ACC112 (cell line): Measurements from ENCODE around the gene TTLL6.
A peak's percentile ranks its signal among the peaks of the same experiment; 100 is the strongest.

Source experiments
- H2AFZ ChIP-seq: fragments of 200-600 bp; sonication (generic); one replicate; pipeline ENCODE4 v1.6.0; 2017; ENCODE audit warnings: antibody characterized with exemption, low read length; ENCODE audit not compliant: unreplicated experiment
- H3K27ac ChIP-seq: fragments of 200-600 bp; sonication (generic); 2 replicates; pipeline ENCODE4 v1.5.1; 2014; ENCODE audit warnings: low read depth, mild to moderate bottlenecking, antibody characterized with exemption, low read length, moderate library complexity
- H3K27me3 ChIP-seq: fragments of 200-600 bp; sonication (generic); 2 replicates; pipeline ENCODE4 v1.6.1; 2014; ENCODE audit warnings: mild to moderate bottlenecking, antibody characterized with exemption, low read length, moderate library complexity, mixed read lengths; ENCODE audit not compliant: insufficient read depth
- H3K36me3 ChIP-seq: fragments of 200-600 bp; sonication (generic); 2 replicates; pipeline ENCODE4 v1.6.1; 2016; ENCODE audit warnings: mild to moderate bottlenecking, antibody characterized with exemption, low read length, moderate library complexity, mixed read lengths; ENCODE audit not compliant: insufficient read depth
- H3K4me1 ChIP-seq: fragments of 200-600 bp; sonication (generic); one replicate; pipeline ENCODE4 v1.6.1; 2016; ENCODE audit warnings: low read length, mixed read lengths; ENCODE audit not compliant: insufficient read depth, unreplicated experiment, control insufficient read depth
- H3K4me3 ChIP-seq: fragments of 200-600 bp; sonication (generic); 2 replicates; pipeline ENCODE4 v1.5.1; 2014; ENCODE audit warnings: mild to moderate bottlenecking, low read depth, low read length
- H3K79me2 ChIP-seq: fragments of 200-600 bp; sonication (generic); one replicate; pipeline ENCODE4 v1.6.0; 2016; ENCODE audit warnings: low read length; ENCODE audit not compliant: control insufficient read depth, unreplicated experiment, insufficient read depth

The TTLL6 gene

GRCh38 chr17:48816774-48817590 is at the start of gene TTLL6:
Gene TTLL6 (minus strand): TSS chr17:48817229. CDS start chr17:48817072, 157 bp downstream.
- Histone ChIP-seq H2AFZ (peak within 1 kb of the TSS; percentile 75), H3K4me3 (peak within 1 kb of the TSS; percentile 73), H3K27ac (no peak within 1 kb of the TSS)

GRCh38 chr17:48860456-48860855 is 43.4 kb upstream of the TTLL6 start:
- H3K36me3 ChIP-seq = peaks cover 38% of the 10 kb centered on the region
- H3K27me3 ChIP-seq = no peaks in the 10 kb centered on the region
- H2AFZ ChIP-seq = no peak overlapping the region
- H3K4me3 ChIP-seq = no peak overlapping the region
- H3K4me1 ChIP-seq = no peaks in the 10 kb centered on the region
- no peaks in the 10 kb centered on the region for H3K79me2 ChIP-seq
- no peak overlapping the region for H3K27ac ChIP-seq

More at GRCh38 chr17:48816774-48817590, at the start of gene TTLL6:
- no peaks in the 10 kb centered on the region for H3K4me1 ChIP-seq
- peaks cover 21% of the 10 kb centered on the region for H3K27me3 ChIP-seq
- H3K36me3 ChIP-seq = no peaks in the 10 kb centered on the region
- H3K79me2 ChIP-seq = no peaks in the 10 kb centered on the region

DNA sequence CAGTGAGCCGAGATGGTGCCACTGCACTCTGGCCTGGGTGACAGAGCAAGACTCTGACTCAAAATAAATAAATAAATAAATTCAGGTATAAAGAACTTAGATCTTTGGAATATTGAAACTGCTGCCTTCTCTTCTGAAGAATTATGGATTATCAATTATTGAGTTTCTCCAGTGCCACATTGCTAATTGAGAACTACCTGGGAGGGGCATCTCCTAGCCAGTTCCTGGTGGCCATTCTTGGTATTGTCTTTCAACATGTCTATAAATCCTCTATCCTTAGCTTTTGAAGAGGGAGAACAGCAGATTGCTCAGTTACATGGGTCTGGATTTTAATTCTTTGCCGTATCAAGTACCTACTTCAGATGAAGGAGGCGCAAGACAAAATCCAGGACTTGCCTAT is 43.0 kb upstream of the TTLL6 start:
- no peaks in the 10 kb centered on the region for H3K4me1 ChIP-seq
- no peak overlapping the region for H3K27ac ChIP-seq
- no peaks in the 10 kb centered on the region for H3K79me2 ChIP-seq
- no peak overlapping the region for H3K4me3 ChIP-seq
- no peak overlapping the region for H2AFZ ChIP-seq
- H3K27me3 ChIP-seq = no peaks in the 10 kb centered on the region
- peaks cover 38% of the 10 kb centered on the region for H3K36me3 ChIP-seq

DNA sequence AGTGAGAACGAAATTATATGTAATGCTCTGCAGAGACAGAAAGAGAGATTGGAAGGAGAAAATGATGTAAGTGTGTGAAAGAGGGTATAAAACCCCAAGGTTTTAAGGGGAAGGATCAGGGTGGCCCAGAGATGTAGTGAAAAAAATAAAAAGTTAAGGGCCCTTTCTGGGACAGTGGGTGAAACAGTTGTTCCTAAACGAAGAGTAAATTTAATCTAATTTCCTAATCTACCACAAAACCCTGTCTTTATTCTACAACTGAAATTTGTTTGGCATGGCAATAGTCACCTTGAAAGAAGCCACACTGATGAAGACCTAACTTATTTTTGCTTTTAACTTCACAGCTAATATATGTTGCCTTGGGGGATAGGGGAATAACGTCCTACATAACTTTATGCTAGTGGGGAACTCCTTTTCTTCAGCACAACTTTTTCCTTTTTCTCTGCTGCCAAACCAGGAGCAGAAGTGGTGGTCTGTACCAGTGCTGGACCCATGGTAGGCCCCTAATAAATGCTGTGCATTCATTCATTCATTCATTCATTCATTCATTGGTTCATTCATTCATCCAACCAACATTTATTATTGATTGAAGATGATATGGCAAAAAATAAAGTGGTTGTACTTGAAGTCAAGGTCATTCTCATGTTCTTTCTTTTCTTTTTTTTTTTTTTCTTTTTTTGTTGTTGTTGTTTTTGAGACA is 39.2 kb upstream of the TTLL6 start:
- Histone ChIP-seq H2AFZ (no peak overlapping the region), H3K4me3 (no peak overlapping the region), H3K79me2 (no peaks in the 10 kb centered on the region), H3K36me3 (peaks cover 31% of the 10 kb centered on the region), H3K4me1 (no peaks in the 10 kb centered on the region), H3K27ac (no peak overlapping the region), H3K27me3 (no peaks in the 10 kb centered on the region)

DNA sequence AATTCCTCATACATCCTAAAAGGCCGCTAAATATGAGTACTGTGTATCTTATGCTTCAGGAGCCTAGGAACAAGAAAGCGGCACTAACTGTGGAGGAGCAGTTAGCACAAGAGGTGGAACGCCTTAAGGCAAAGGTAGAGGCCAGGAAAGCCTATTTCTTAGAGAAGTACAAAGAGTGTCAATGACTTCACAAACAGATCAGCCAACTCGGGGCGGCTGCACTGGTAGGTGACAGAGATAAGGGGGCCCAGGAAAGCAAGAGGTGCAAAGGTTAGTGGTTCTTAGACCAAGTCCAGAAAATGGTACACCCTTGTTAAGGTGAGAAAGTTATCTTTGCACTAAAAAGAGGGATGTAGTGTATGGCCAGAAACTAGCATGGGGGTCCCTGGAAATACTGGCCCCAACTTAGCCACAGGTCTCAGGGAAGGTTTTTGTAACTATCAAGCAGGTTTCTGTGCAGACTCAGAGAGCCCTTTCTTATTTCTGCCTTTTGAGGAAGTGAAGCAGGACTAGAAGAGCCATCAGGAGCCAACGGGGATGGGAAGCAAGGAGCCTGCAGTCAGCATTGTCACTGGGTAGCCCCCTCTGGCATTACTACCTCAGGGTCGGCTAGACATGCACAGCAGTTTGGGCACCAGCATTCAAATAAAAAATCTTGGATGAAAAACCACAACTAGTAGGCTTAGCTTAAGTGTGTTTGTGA is 37.9 kb upstream of the TTLL6 start:
- peaks cover 25% of the 10 kb centered on the region for H3K36me3 ChIP-seq
- no peak overlapping the region for H2AFZ ChIP-seq

DNA sequence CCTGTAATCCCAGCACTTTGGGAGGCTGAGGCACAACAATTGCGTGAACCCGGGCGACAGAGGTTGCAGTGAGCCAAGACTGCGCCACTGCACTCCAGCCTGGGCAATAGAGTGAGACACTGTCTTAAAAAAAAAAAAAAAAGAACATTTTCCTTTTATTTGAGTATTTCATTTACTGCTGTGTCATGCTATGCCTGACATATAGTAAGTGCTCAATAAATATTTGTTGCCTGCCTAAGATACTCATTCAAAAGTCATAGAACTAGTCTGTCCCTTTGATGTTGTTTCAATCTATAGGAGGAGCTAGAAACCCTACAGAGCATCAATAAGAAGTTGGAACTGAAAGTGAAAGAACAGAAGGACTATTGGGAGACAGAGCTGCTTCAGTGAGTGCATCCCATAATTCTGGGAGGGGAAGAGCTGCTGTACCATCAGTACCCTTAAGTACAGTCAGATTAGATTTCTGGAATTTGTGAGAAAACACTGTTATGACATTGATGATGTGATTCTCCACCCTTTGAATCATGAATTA is 33.8 kb upstream of the TTLL6 start:
- H3K4me3 ChIP-seq = no peak overlapping the region
- no peaks in the 10 kb centered on the region for H3K27me3 ChIP-seq
- no peak overlapping the region for H3K27ac ChIP-seq
- no peaks in the 10 kb centered on the region for H3K79me2 ChIP-seq
- H3K36me3 ChIP-seq = peaks cover 33% of the 10 kb centered on the region
- no peak overlapping the region for H2AFZ ChIP-seq
- no peaks in the 10 kb centered on the region for H3K4me1 ChIP-seq

More for the DNA sequence above, 37.9 kb upstream of the TTLL6 start:
- Histone ChIP-seq H3K27ac (no peak overlapping the region), H3K79me2 (no peaks in the 10 kb centered on the region), H3K4me3 (no peak overlapping the region), H3K4me1 (no peaks in the 10 kb centered on the region), H3K27me3 (no peaks in the 10 kb centered on the region)

DNA sequence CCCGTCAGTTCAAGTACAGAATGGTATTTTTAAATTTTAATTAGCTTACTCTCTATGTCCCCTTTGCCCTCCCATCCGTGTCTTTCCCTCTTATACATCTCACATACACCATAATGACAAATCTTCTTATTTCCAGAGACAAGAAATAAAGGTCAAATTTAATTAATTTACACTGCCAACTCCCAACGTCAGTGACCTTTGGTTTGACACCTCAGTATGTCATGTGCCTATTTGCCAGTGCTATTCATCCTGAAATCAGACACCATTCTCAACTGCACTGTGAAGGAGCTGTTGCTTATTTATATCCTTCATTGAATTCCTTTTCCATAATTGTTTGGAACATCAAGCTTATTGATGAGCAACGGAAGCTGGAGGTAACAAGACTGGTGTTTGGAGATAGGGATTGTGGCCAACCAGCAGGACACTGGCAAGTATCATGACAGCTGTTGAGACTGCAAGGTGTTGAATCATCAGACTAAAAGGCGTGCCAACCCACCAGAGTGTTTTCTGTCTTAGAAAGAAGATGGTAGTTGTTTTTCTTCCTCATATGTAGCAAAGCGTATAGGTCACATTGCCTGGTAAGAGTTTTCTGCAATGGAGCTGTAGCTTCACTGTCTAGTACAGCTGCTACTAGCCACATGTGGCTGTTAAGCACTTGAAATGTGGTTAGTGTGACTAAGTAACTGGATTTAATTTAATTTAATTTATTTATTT is 26.3 kb upstream of the TTLL6 start:
- Histone ChIP-seq H3K4me1 (peaks cover 36% of the 10 kb centered on the region), H3K27me3 (no peaks in the 10 kb centered on the region), H3K27ac (peak overlapping the region; percentile 61)

DNA sequence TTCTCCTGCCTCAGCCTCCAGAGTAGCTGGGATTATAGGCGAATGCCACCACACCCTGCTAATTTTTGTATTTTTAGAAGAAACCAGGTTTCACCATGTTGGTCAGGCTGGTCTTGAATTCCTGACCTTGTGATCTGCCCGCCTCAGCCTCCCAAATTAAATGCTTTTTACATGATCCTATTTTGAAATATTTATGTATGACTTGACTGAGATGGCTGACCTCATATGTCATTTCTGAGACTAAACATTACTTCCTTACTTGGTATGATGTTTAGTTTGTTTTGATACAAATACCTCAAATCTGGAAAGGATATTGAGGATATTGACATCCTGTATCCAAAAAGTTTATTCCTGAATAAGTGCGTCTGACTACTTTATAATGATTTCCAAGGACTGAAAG is 25.7 kb upstream of the TTLL6 start:
- Histone ChIP-seq H3K4me3 (no peak overlapping the region), H3K27ac (peak overlapping the region; percentile 95), H2AFZ (no peak overlapping the region), H3K36me3 (peaks cover 9% of the 10 kb centered on the region), H3K4me1 (peaks cover 36% of the 10 kb centered on the region), H3K79me2 (peaks cover 18% of the 10 kb centered on the region), H3K27me3 (no peaks in the 10 kb centered on the region)

More for the DNA sequence above, 26.3 kb upstream of the TTLL6 start:
- H3K36me3 ChIP-seq = peaks cover 15% of the 10 kb centered on the region
- H2AFZ ChIP-seq = no peak overlapping the region
- no peak overlapping the region for H3K4me3 ChIP-seq
- peaks cover 16% of the 10 kb centered on the region for H3K79me2 ChIP-seq

GRCh38 chr17:48841395-48841831 is 24.4 kb upstream of the TTLL6 start:
- Histone ChIP-seq H3K27ac (peak overlapping the region; percentile 95), H3K36me3 (peaks cover 9% of the 10 kb centered on the region), H3K79me2 (peaks cover 28% of the 10 kb centered on the region), H3K27me3 (no peaks in the 10 kb centered on the region), H3K4me3 (peak overlapping the region; percentile 76), H3K4me1 (peaks cover 36% of the 10 kb centered on the region), H2AFZ (peak overlapping the region; percentile 76)

GRCh38 chr17:48840441-48840840 is 23.4 kb upstream of the TTLL6 start:
- Histone ChIP-seq H3K4me3 (peak overlapping the region; percentile 76), H3K27me3 (no peaks in the 10 kb centered on the region), H3K79me2 (peaks cover 35% of the 10 kb centered on the region), H3K4me1 (peaks cover 36% of the 10 kb centered on the region), H3K27ac (peak overlapping the region; percentile 95), H3K36me3 (peaks cover 9% of the 10 kb centered on the region), H2AFZ (no peak overlapping the region)
